ENCODE data around the gene HOXD8. TPM values are rescaled to one million over a fixed set of nuclear protein-coding genes. Genes with fewer than 3 reads are reported as not detected.

The HOXD8 gene
- polyA plus RNA-seq, 4 donors, result 0.89 to 7.3 (median 3.6) TPM

DNA sequence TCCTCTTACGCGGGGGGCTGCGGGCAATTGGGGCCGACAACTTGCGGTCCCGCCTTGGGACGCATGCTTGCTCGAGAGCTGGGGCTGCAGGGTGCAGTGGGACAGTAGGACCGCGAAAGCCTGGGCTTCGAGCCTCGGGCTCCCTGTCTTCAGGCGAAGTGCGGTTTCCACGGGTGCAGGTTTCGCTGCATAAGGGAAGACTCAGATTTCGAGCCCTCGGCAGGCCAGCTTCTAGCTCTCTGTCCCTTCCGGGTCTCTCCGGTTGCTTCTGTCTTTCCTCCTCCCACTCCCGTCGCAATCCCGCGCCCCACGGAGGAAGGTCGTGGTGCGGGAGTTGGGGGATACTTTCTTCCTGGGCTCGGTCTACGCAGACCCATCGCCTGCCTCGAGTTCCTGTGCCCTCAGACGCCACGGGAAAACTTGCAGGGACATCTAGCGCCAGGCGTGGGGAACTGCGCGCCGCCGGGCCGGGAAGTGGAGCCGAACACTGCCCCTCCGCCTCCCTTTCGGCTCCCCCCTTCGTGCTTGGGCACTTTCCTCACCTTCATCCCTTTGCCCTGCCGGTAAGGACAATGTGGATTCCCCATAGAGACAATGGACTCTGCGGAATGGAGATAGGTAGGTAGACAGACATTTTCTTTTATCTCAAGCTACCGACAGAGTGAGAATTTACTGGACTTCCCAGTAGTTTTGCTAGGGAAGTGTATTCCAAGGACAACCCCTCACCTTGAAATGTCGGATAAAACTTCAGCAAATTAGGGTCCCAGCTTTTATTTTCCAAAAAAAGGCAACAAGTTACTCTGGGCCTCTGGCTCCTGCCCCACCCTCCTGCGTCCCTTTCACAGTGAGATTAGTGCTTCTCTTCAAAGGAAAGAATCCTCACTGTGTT is 41.2 kb upstream of the HOXD8 start:
- no peaks in the 10 kb centered on the region for H3K36me3 ChIP-seq (ENCODE audit: control insufficient read depth in 3 of 3, insufficient read depth in 2 of 3, low read depth in 1 of 3, low read length in 3 of 3)
- peaks cover 19 to 95% (median 78%) of the 10 kb centered on the region in 3 donors for H3K27me3 ChIP-seq (ENCODE audit: control insufficient read depth in 3 of 3, insufficient read depth in 3 of 3, low read length in 3 of 3)
- H3K4me1 ChIP-seq (ENCODE audit: control insufficient read depth in 3 of 3, insufficient read depth in 2 of 3, low read depth in 1 of 3, low read length in 2 of 3), result peaks cover 0 to 13% (median 0%) of the 10 kb centered on the region in 3 donors
- 3 to 6% (median 5%) methylated on average over 45 to 49 of the region's 49 CpGs for WGBS, 3 donors
- DNase-seq (peak; percentile 50 to 70), FAIRE-seq (no peak)
- H3K27ac ChIP-seq (ENCODE audit: low read depth in 1 of 3, low read length in 2 of 3), result no peak overlapping the region
- H3K9me3 ChIP-seq (ENCODE audit: control insufficient read depth in 2 of 2, insufficient read depth in 1 of 2, low read depth in 1 of 2, low read length in 1 of 2), result peaks cover 0 to 6% of the 10 kb centered on the region in 2 donors
- H3K4me3 ChIP-seq (ENCODE audit: low read depth in 1 of 3, low read length in 3 of 3), result peak overlapping the region in 2 of 3 donors; percentile 29 to 35

DNA sequence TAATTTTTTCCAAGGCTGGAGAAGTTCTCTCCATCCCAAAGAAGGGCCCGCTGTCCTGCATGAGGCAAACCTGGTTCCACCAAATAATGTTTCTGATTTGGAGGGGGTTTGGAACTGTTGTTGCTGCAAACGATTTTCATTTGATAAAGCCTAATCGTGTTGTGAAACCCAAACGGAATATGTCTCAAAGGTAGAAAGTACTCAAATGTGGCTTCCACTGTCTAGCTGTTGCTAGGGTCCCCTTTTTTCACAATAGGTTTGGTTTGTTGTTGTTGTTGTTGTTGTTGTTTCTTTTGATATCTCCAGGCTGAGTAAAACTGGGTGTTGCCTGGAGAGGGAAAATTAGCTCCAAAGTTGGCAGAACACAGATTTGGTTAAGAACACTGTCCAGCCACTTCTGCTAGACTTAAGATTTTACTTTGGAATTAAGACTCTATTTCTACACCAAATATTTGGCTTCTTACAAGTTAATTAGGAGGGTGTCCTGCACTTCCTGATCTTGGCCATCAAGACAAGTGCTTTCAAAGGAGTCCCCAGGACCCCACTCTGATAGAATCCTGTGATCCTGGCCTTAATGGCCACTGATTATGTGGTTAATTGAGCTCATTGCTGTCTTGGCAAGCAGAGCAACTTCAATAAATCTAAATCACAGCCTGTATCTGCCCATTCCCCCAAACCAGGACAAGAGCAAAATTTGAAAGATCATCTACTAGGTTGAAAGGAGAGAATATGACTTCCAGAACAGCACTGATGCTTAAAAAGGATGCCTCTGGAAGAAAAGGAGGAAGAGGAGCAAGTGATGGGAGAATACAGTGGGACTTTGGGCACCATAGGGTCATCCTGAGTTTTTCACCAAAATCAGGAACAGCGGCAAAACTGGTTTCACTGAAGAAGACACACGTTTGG is 40.3 kb upstream of the HOXD8 start:
- peaks cover 0 to 6% of the 10 kb centered on the region in 2 donors for H3K9me3 ChIP-seq (ENCODE audit: control insufficient read depth in 2 of 2, insufficient read depth in 1 of 2, low read depth in 1 of 2, low read length in 1 of 2)
- FAIRE-seq, result no peak
- H3K27me3 ChIP-seq (ENCODE audit: control insufficient read depth in 3 of 3, insufficient read depth in 3 of 3, low read length in 3 of 3), result peaks cover 19 to 95% (median 76%) of the 10 kb centered on the region in 3 donors
- no peak overlapping the region for H3K27ac ChIP-seq (ENCODE audit: low read depth in 1 of 3, low read length in 2 of 3)
- H3K4me1 ChIP-seq (ENCODE audit: control insufficient read depth in 3 of 3, insufficient read depth in 2 of 3, low read depth in 1 of 3, low read length in 2 of 3), result peaks cover 0 to 15% (median 0%) of the 10 kb centered on the region in 3 donors
- H3K36me3 ChIP-seq (ENCODE audit: control insufficient read depth in 3 of 3, insufficient read depth in 2 of 3, low read depth in 1 of 3, low read length in 3 of 3), result no peaks in the 10 kb centered on the region
- no peak for DNase-seq
- 5 to 7% (median 7%) methylated on average over 6 of the region's 6 CpGs for WGBS, 3 donors
- no peak overlapping the region for H3K4me3 ChIP-seq (ENCODE audit: low read depth in 1 of 3, low read length in 3 of 3)

DNA sequence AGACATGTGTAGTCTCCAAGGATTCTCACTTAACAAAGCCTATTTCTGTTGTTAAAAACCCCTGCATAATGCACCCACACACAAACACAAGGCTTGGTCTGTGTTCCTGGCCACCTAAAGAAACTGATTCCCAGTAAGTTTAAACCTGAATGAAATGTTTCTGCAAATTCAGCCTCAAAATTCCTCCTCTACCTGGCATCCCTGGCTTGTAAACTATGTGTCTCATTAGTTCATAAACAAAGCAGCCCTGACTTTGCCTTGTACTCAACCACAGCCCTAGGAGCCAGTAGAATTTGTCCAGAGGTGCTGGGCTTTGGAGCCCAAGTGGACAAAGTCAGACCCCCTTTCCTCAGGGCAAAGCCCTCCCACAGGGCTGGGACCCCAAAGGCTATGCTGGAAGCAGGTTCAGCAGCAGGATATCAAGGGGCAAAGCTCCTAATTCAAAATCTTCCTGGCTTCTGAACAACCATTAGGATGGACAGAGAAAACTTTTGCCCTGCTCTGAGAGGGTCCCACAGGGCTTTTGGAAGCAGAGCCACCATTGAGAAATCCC is 39.6 kb upstream of the HOXD8 start:
- no peak overlapping the region for H3K27ac ChIP-seq (ENCODE audit: low read depth in 1 of 3, low read length in 2 of 3)
- no peak for FAIRE-seq
- DNase-seq, result no peak
- H3K4me1 ChIP-seq (ENCODE audit: control insufficient read depth in 3 of 3, insufficient read depth in 2 of 3, low read depth in 1 of 3, low read length in 2 of 3), result peaks cover 0 to 15% (median 0%) of the 10 kb centered on the region in 3 donors
- peaks cover 22 to 95% (median 74%) of the 10 kb centered on the region in 3 donors for H3K27me3 ChIP-seq (ENCODE audit: control insufficient read depth in 3 of 3, insufficient read depth in 3 of 3, low read length in 3 of 3)
- peaks cover 0 to 6% of the 10 kb centered on the region in 2 donors for H3K9me3 ChIP-seq (ENCODE audit: control insufficient read depth in 2 of 2, insufficient read depth in 1 of 2, low read depth in 1 of 2, low read length in 1 of 2)
- H3K36me3 ChIP-seq (ENCODE audit: control insufficient read depth in 3 of 3, insufficient read depth in 2 of 3, low read depth in 1 of 3, low read length in 3 of 3), result no peaks in the 10 kb centered on the region
- H3K4me3 ChIP-seq (ENCODE audit: low read depth in 1 of 3, low read length in 3 of 3), result no peak overlapping the region

DNA sequence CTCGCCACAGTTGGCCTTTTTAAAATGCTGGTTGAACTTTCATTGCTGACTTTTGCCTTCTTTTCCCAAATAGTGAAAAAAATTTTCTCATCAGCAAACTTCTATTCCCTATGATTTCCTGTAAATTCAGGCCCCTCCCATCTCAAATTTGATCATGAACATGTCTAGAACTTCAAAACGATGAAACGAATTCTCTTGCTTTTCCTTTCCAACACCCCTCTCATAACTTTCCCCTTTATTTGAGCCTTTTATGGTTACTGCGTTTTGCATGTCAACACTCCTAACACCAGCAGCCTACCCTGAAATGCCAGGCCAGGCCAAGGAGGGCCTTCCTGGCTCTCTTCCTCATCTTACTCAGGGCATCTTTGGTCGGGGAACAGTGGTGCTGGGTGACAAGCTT is 38.6 kb upstream of the HOXD8 start:
- Histone ChIP-seq H3K9me3 (ENCODE audit: control insufficient read depth in 2 of 2, insufficient read depth in 1 of 2, low read depth in 1 of 2, low read length in 1 of 2) (peaks cover 0 to 6% of the 10 kb centered on the region in 2 donors), H3K27ac (ENCODE audit: low read depth in 1 of 3, low read length in 2 of 3) (no peak overlapping the region), H3K4me3 (ENCODE audit: low read depth in 1 of 3, low read length in 3 of 3) (no peak overlapping the region), H3K36me3 (ENCODE audit: control insufficient read depth in 3 of 3, insufficient read depth in 2 of 3, low read depth in 1 of 3, low read length in 3 of 3) (no peaks in the 10 kb centered on the region), H3K4me1 (ENCODE audit: control insufficient read depth in 3 of 3, insufficient read depth in 2 of 3, low read depth in 1 of 3, low read length in 2 of 3) (peaks cover 0 to 14% (median 0%) of the 10 kb centered on the region in 3 donors), H3K27me3 (ENCODE audit: control insufficient read depth in 3 of 3, insufficient read depth in 3 of 3, low read length in 3 of 3) (peaks cover 19 to 95% (median 70%) of the 10 kb centered on the region in 3 donors)
- FAIRE-seq (no peak), DNase-seq (no peak)
- 19 to 20% (median 19%) methylated on average over 5 of the region's 5 CpGs for WGBS, 3 donors

DNA sequence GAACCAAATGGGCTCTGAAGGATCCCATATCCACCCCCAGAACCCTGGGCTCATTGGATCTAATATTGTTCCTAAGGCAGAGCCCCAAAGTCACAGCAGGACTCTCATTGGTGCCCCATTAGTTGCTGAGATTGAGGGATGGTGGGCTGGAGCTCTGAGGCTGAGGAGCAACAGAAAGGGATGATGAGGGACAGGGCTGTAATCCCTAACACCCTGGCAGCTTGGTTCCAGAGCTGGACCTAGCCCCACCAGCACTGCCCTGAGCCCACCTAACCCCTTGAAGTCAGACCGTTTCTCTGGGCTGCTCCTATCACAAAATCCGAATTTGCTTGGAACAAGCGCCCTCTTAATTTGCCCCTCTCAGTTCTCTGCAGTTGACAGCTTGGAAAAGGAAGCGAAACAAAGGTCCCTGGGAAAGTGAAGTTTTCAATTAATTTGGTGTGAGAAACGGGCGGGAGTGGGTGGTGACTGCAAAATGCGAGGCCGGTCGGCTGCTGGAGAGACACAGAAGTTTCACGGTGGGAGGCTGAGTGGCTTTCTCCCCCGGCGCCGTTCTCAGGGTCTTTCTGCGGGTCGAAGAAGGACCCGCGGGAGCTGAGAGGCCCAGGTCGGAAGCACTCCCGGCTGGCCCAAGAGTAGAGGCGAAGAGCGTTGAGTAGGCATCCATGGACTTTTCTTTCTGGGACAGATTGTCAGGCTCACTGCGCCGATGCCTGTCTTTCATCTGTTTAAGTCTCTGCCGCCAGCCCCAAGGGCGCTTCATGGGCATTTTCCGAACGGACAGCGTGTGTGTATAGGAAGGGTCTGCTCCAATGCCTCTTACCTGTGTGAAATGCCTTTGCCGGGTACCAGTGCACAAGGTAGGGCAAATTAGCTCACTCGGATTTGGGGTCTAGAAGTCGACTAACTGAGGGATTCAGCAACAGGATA is 37.9 kb upstream of the HOXD8 start:
- WGBS, 3 donors, result 5 to 7% (median 6%) methylated on average over 31 of the region's 31 CpGs
- Histone ChIP-seq H3K9me3 (ENCODE audit: control insufficient read depth in 2 of 2, insufficient read depth in 1 of 2, low read depth in 1 of 2, low read length in 1 of 2) (peaks cover 0 to 4% of the 10 kb centered on the region in 2 donors), H3K27me3 (ENCODE audit: control insufficient read depth in 3 of 3, insufficient read depth in 3 of 3, low read length in 3 of 3) (peaks cover 19 to 94% (median 68%) of the 10 kb centered on the region in 3 donors), H3K4me3 (ENCODE audit: low read depth in 1 of 3, low read length in 3 of 3) (no peak overlapping the region), H3K27ac (ENCODE audit: low read depth in 1 of 3, low read length in 2 of 3) (no peak overlapping the region), H3K4me1 (ENCODE audit: control insufficient read depth in 3 of 3, insufficient read depth in 2 of 3, low read depth in 1 of 3, low read length in 2 of 3) (peaks cover 0 to 11% (median 0%) of the 10 kb centered on the region in 3 donors), H3K36me3 (ENCODE audit: control insufficient read depth in 3 of 3, insufficient read depth in 2 of 3, low read depth in 1 of 3, low read length in 3 of 3) (no peaks in the 10 kb centered on the region)
- no peak for DNase-seq
- no peak for FAIRE-seq

DNA sequence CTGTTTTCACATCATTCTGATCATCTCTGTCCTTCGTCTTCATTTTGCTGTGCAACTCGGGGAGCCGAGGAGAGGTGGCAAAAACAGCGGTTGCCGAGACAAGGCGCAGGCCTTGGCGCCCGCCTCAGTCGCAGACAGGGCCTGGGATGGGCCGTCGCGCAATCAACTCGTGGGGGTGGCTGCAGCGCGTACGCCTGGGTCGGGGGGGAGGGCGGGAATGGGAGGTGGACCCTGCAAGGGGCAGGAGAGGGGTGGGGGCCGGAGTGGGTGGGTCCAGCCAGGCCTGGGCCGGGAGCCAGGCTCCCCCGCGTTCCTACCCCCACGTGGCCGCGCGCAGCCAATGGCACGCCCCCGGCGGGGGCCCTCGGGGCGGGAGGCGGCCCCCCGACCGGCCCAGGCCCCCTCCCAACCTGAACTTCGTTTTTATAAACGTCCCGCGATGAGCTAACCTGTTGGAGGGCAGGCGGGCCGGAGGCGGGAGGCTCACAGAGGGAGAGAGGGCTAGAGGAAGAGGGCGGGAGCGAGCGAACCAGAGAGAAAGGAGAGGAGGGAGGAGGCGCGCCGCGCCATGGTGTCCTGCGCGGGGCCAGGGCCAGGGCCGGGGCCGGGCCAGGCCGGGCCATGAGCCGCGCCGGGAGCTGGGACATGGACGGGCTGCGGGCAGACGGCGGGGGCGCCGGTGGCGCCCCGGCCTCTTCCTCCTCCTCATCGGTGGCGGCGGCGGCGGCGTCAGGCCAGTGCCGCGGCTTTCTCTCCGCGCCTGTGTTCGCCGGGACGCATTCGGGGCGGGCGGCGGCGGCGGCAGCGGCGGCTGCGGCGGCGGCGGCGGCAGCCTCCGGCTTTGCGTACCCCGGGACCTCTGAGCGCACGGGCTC is 37.0 kb upstream of the HOXD8 start, which contains the start of gene HOXD13:
HOXD13 (plus strand) TSS at position 452 of the 875 bp plus-strand sequence; CDS start at position 622, 170 bp downstream.
- WGBS, 3 donors, result 2 to 6% (median 4%) methylated on average over 60 to 95 of the region's 95 CpGs
- FAIRE-seq, result no peak
- H3K27ac ChIP-seq (ENCODE audit: low read depth in 1 of 3, low read length in 2 of 3), result no peak within 1 kb of the TSS

More for the DNA sequence above, 37.0 kb upstream of the HOXD8 start, which contains the start of gene HOXD13:
- peaks cover 0 to 20% (median 3%) of the 10 kb centered on the region in 3 donors for H3K4me1 ChIP-seq (ENCODE audit: control insufficient read depth in 3 of 3, insufficient read depth in 2 of 3, low read depth in 1 of 3, low read length in 2 of 3)
- H3K27me3 ChIP-seq (ENCODE audit: control insufficient read depth in 3 of 3, insufficient read depth in 3 of 3, low read length in 3 of 3), result peaks cover 19 to 94% (median 73%) of the 10 kb centered on the region in 3 donors
- peak in 1 of 2 donors; percentile 54 for DNase-seq
- H3K9me3 ChIP-seq (ENCODE audit: control insufficient read depth in 2 of 2, insufficient read depth in 1 of 2, low read depth in 1 of 2, low read length in 1 of 2), result peaks cover 0 to 4% of the 10 kb centered on the region in 2 donors
- no peaks in the 10 kb centered on the region for H3K36me3 ChIP-seq (ENCODE audit: control insufficient read depth in 3 of 3, insufficient read depth in 2 of 3, low read depth in 1 of 3, low read length in 3 of 3)
- H3K4me3 ChIP-seq (ENCODE audit: low read depth in 1 of 3, low read length in 3 of 3), result peak within 1 kb of the TSS in 1 of 3 donors; percentile 41

Measured in small intestine (tissue), 7 donors.